Measurements from ENCODE around the gene CFAP107.

- TF ChIP-seq CTCF (IDR thresholded peaks at IDR 0.05; ENCODE audit: insufficient read depth, low read length) (no peak), REST (IDR thresholded peaks at IDR 0.05; ENCODE audit: insufficient replicate concordance, low read depth) (no peak), GABPA (IDR thresholded peaks at IDR 0.05; ENCODE audit: low read depth) (no peak)
Measured at GRCh38 chr1:12756273-12756672, 10.3 kb downstream of the CFAP107 start.
